Mucosa of descending colon (tissue), 3 donors: ENCODE measurements around the gene IFNK. TPM values are rescaled to one million over a fixed set of nuclear protein-coding genes. Genes with fewer than 3 reads are reported as not detected.

ENCODE experiments used
- ATAC-seq: fragments of 200-7000 bp; cut with Tn5 transposase; one replicate; pipeline ENCODE4 v1.9.1; 2020; ENCODE audit warnings: mild to moderate bottlenecking, moderate library complexity
- DNase-seq, 3 donors: peaks; one replicate each; pipeline ENCODE4 v3.0.0-alpha.2; 2020
- H3K36me3 ChIP-seq: fragments of 200-600 bp; one replicate; pipeline ENCODE4 v1.8.0; 2021; ENCODE audit warnings: low read depth, mild to moderate bottlenecking
- H3K4me1 ChIP-seq: fragments of 200-600 bp; one replicate; pipeline ENCODE4 v1.8.0; 2021; ENCODE audit warnings: low read depth, mild to moderate bottlenecking
- H3K4me3 ChIP-seq: fragments of 200-600 bp; one replicate; pipeline ENCODE4 v1.8.0; 2021; ENCODE audit warnings: mild to moderate bottlenecking
- H3K9me3 ChIP-seq: fragments of 200-600 bp; one replicate; pipeline ENCODE4 v1.8.0; 2021; ENCODE audit warnings: mild to moderate bottlenecking
- intact Hi-C, 2 donors: fragments of 100-400 bp; cut with DNase I in 1 of 2; cut with micrococcal nuclease in 1 of 2; formaldehyde crosslinking; loops; one replicate each; pipeline versions ENCODE4 v1.11.0 to v1.11.1; 2022; cut with DNase I, micrococcal nuclease
- total RNA-seq, 3 donors: library from RNA; stranded (reverse); fragmentation: NEBNext Ultra II Directional in 2 of 3; extraction: Animal tissue kit (Norgen Biotek cat#: 25700) in 2 of 3; gene quantifications; one replicate each; pipeline versions ENCODE4 v1.2.1 to v1.2.4, GENCODE V29; 2021 to 2023
- TF ChIP-seq, protein P1 (sequence below): fragments of 200-600 bp; IDR thresholded peaks from one replicate; pipeline ENCODE4 v1.8.0; 2022; ENCODE audit warnings: antibody characterized with exemption, mild to moderate bottlenecking
- donor health status: DM: no; HTN: no; CAD: no; lungs with moderate emphysema.
- donor health status: DM: no; HTN: no; CAD: no.
- donor health status: DM: no; HTN: yes; CAD: no.

The IFNK gene
- total RNA-seq, 3 donors from 2014 or later: not detected

DNA sequence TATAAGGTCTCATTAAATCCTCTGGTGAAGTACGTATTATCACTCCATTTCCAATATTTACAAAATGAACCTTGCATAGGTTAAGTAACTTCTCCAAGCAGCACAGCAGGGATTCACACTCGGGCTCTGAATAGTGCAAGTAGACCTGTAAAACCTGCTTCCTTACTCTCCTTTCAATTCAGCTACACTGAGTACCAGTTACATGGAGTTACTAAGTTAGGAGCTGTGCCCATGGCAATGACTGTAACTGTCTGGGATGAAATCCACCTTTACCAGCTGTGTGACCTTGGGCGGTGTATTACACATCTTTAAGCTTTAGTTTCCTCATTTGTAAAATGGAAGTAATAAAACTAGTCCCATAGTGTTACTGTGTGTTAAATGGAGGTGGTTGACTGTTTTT is 21.4 kb downstream of the IFNK start:
- Histone ChIP-seq H3K9me3 (no peaks in the 10 kb centered on the region), H3K36me3 (no peaks in the 10 kb centered on the region), H3K4me3 (no peak overlapping the region), H3K4me1 (peaks cover 4% of the 10 kb centered on the region)
- ATAC-seq (peak; percentile 98), DNase-seq (peak in 1 of 3 donors; percentile 49)
- TF ChIP-seq, protein P1, sequence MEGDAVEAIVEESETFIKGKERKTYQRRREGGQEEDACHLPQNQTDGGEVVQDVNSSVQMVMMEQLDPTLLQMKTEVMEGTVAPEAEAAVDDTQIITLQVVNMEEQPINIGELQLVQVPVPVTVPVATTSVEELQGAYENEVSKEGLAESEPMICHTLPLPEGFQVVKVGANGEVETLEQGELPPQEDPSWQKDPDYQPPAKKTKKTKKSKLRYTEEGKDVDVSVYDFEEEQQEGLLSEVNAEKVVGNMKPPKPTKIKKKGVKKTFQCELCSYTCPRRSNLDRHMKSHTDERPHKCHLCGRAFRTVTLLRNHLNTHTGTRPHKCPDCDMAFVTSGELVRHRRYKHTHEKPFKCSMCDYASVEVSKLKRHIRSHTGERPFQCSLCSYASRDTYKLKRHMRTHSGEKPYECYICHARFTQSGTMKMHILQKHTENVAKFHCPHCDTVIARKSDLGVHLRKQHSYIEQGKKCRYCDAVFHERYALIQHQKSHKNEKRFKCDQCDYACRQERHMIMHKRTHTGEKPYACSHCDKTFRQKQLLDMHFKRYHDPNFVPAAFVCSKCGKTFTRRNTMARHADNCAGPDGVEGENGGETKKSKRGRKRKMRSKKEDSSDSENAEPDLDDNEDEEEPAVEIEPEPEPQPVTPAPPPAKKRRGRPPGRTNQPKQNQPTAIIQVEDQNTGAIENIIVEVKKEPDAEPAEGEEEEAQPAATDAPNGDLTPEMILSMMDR: no peak
- intact Hi-C loops: loop anchor here (5.0 kb wide), 1 partner anchor 213 kb away; no protein-coding TSS in a partner anchor

DNA sequence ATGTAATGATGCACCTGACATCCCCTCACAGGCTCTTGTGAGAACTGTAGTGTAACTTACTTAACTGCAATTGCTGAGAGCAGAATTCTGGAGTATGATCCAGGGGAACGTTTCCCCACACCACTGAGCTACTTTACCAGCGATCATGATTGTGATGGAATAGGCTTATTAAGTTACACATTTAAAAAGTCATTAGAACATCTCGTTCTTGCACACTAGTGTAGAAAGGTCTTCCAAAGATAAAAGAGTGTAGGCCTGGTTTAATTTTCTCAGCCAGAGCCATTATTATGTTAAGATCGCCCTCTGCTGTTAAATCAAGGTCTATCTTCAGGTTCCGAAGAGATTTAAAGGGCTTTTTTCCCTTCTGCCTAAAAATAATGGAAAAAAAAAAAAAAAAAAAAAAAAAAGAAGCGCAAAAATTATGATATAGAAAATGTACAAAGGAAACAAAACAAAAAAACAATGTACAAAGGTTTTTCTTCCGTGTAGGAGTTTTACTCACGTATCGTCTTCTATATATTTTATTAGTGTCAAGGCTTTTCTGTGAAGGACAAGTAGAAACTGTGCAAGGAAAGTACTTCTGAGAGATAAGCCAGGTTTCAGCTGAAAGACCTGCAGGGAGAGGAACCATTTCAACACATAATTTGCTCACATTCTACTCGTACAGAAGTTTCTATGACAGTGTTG is 24.1 kb downstream of the IFNK start:
- intact Hi-C loops: loop anchor here (5.0 kb wide), 1 partner anchor 216 kb away; no protein-coding TSS in a partner anchor
- DNase-seq: peak in 1 of 3 donors; percentile 25
- no peaks in the 10 kb centered on the region for H3K36me3 ChIP-seq
- no peaks in the 10 kb centered on the region for H3K9me3 ChIP-seq
- no peak overlapping the region for H3K4me3 ChIP-seq
- ATAC-seq: peak; percentile 71
- TF ChIP-seq, protein P1: no peak
- peaks cover 4% of the 10 kb centered on the region for H3K4me1 ChIP-seq

DNA sequence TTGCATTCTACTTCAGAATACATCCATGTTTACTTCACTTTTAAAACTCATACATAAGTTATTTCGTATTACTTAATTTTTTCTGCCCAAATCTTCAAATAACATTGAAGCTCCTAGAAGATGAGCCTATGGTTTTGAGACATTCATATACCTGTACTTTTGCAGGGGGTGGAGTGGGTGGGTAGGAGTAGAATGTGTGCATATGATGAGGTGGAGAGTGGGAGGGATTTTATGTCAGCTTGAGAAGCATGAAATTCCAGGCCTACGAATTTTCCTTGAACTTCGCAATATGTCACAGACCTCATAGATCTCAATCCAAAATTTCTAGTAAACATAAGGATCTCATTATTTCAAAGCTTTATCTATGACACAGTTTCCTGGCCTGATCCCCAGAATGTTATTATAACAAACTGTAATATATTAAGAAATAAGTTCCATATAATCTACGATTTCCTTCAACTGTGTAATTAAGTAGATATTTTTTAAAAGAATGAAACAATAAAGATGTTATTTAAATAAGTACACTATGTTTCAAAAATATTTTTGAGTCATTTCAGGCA is 25.2 kb downstream of the IFNK start:
- no peak for ATAC-seq
- no peaks in the 10 kb centered on the region for H3K36me3 ChIP-seq
- peaks cover 4% of the 10 kb centered on the region for H3K4me1 ChIP-seq
- no peaks in the 10 kb centered on the region for H3K9me3 ChIP-seq
- intact Hi-C loops: loop anchor here (5.0 kb wide), 1 partner anchor 217 kb away; no protein-coding TSS in a partner anchor
- TF ChIP-seq, protein P1: no peak
- no peak for DNase-seq
- H3K4me3 ChIP-seq: no peak overlapping the region

DNA sequence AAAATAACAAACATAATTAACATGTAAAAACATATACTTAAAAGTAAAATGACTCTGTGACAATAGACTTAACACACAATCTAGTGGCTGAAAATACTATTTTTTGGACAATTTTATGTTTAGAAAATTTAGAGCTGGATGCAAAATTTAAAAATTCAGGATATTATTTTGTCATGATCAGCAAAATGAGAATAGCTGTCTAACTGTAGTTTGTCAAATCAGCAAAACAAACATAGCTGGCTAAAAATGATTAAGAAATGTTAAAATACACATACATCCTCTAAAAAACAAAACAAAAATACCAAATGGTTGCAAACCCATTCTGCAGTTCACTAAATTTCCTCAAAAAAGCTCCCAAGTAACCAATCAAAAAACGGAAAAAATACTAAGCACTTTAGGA is 30.6 kb downstream of the IFNK start:
- H3K36me3 ChIP-seq: no peaks in the 10 kb centered on the region
- intact Hi-C loops: no loop called here
- no peak overlapping the region for H3K4me3 ChIP-seq
- ATAC-seq (no peak), DNase-seq (no peak)
- H3K9me3 ChIP-seq: no peaks in the 10 kb centered on the region
- no peaks in the 10 kb centered on the region for H3K4me1 ChIP-seq
- TF ChIP-seq, protein P1: no peak

DNA sequence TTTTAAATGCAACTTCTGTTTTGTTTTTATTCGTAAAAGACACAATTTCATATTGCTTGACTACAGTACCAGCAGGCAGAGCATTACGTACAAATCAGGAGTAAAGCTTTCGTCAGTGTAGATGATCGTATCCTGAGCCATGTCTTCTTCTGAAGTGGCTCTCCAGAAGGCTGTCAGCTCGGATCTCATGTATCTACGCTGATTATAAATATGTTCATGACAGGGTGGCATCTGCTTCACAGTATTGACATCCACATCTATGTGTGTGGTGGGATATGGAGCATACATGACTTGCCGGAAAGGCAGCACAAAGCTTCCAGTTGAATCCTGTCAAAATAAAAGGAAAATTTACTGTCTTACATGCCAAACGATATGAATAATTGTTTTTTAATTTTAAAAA is 32.4 kb downstream of the IFNK start:
- TF ChIP-seq, protein P1: no peak
- no peaks in the 10 kb centered on the region for H3K36me3 ChIP-seq
- intact Hi-C loops: no loop called here
- DNase-seq (no peak), ATAC-seq (no peak)
- H3K4me3 ChIP-seq: no peak overlapping the region
- H3K9me3 ChIP-seq: no peaks in the 10 kb centered on the region
- H3K4me1 ChIP-seq: no peaks in the 10 kb centered on the region
